Stimulated activated CD8-positive, alpha-beta memory T cell treated with anti-CD3 and anti-CD28 coated beads, Interleukin-15, amount 100 ng/mL, for 1 hour (primary cell): ENCODE data around the gene NCOR1.
"Not testable (repeated sequence)": the region's sequence is repeated elsewhere in the genome, so short reads cannot be mapped to it uniquely, and the experiment has no call there.

ENCODE experiments used
- DNase-seq: peaks from one replicate; pipeline ENCODE4 v3.0.0-alpha.2; 2020; ENCODE audit warnings: low read depth

The NCOR1 gene

GRCh38 chr17:16150251-16150856 lies 65.0 kb downstream of the NCOR1 start:
- DNase-seq, result no peak

- DNase-seq, result no peak
Measured at GRCh38 chr17:16148596-16148995, 66.7 kb downstream of the NCOR1 start.

- not testable (repeated sequence) for DNase-seq
Measured at GRCh38 chr17:16145319-16145890, 69.9 kb downstream of the NCOR1 start.

- DNase-seq, result no peak
Measured at GRCh38 chr17:16141685-16142084, 73.6 kb downstream of the NCOR1 start.

- DNase-seq, result no peak
Measured at GRCh38 chr17:16140854-16141253, 74.5 kb downstream of the NCOR1 start.

- no peak for DNase-seq
Measured at GRCh38 chr17:16135461-16135860, 79.9 kb downstream of the NCOR1 start.

- DNase-seq, result no peak
Measured at GRCh38 chr17:16131593-16131992, 83.7 kb downstream of the NCOR1 start.

GRCh38 chr17:16129441-16130205 lies 85.7 kb downstream of the NCOR1 start:
- DNase-seq, result no peak

- DNase-seq, result no peak
Measured at GRCh38 chr17:16123531-16123930, 91.8 kb downstream of the NCOR1 start.

GRCh38 chr17:16122697-16123434 lies 92.5 kb downstream of the NCOR1 start:
- no peak for DNase-seq

- no peak for DNase-seq
Measured at GRCh38 chr17:16121915-16122314, 93.4 kb downstream of the NCOR1 start.

- no peak for DNase-seq
Measured at GRCh38 chr17:16120937-16121336, 94.4 kb downstream of the NCOR1 start.

- no peak for DNase-seq
Measured at GRCh38 chr17:16117149-16117548, 98.2 kb downstream of the NCOR1 start.

- not testable (repeated sequence) for DNase-seq
Measured at GRCh38 chr17:16115077-16115698, 100.1 kb downstream of the NCOR1 start.

- no peak for DNase-seq
Measured at GRCh38 chr17:16108871-16109270, 106.5 kb downstream of the NCOR1 start.

- no peak for DNase-seq
Measured at GRCh38 chr17:16108386-16108785, 106.9 kb downstream of the NCOR1 start.

GRCh38 chr17:16107165-16107770 lies 108.1 kb downstream of the NCOR1 start:
- DNase-seq, result no peak

- no peak for DNase-seq
Measured at GRCh38 chr17:16106161-16106891, 109.0 kb downstream of the NCOR1 start.

GRCh38 chr17:16104189-16104588 lies 111.1 kb downstream of the NCOR1 start:
- DNase-seq, result no peak

- no peak for DNase-seq
Measured at GRCh38 chr17:16101440-16101839, 113.9 kb downstream of the NCOR1 start.

GRCh38 chr17:16100737-16101400 lies 114.5 kb downstream of the NCOR1 start:
- no peak for DNase-seq
